Measurements from ENCODE around the gene INHA. TPM values are rescaled to one million over a fixed set of nuclear protein-coding genes. Genes with fewer than 3 reads are reported as not detected.

The INHA gene
- total RNA-seq, 4 donors from 2014 or later: 0.58 to 1.4 (median 0.84) TPM; not detected in 1

DNA sequence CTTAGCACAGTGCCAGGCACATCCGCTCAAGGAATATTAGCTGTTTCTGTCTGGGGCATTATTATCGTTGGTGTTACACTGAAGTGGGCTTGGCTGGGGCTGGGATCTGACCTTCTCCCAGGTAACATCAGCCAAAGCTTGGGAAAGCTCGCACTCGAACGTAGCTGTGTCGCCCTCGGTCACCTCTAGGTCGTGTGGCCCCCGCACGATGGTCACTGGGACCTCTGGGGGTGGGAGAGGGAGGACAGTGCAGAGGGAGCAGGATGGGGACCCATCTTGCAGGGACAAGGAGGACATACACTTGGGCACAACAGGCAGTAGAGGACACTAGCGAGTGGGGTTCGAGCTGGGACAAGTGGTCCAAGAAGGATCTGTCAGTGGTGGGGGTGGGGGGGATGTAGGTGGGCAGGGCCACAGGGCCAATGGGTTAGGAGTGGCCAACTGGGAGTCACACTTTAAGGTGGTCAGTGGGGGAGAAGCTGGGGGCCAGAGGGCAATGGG is 18.6 kb upstream of the INHA start:
- intact Hi-C loops (cut with DNase I; ENCODE audit: low total_unique reads): loop anchor here (10.0 kb wide), 1 partner anchor 81 kb away; no protein-coding TSS in a partner anchor

GRCh38 chr2:219554350-219554749 is 17.8 kb upstream of the INHA start:
- TF ChIP-seq POLR2A (IDR thresholded peaks at IDR 0.05): no peak
- TF ChIP-seq, protein P1, sequence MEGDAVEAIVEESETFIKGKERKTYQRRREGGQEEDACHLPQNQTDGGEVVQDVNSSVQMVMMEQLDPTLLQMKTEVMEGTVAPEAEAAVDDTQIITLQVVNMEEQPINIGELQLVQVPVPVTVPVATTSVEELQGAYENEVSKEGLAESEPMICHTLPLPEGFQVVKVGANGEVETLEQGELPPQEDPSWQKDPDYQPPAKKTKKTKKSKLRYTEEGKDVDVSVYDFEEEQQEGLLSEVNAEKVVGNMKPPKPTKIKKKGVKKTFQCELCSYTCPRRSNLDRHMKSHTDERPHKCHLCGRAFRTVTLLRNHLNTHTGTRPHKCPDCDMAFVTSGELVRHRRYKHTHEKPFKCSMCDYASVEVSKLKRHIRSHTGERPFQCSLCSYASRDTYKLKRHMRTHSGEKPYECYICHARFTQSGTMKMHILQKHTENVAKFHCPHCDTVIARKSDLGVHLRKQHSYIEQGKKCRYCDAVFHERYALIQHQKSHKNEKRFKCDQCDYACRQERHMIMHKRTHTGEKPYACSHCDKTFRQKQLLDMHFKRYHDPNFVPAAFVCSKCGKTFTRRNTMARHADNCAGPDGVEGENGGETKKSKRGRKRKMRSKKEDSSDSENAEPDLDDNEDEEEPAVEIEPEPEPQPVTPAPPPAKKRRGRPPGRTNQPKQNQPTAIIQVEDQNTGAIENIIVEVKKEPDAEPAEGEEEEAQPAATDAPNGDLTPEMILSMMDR (IDR thresholded peaks at IDR 0.05): no peak
- no peak for DNase-seq (ENCODE audit: low spot score in 2 of 2)
- intact Hi-C loops (cut with DNase I; ENCODE audit: low total_unique reads): loop anchor here (10.0 kb wide), 1 partner anchor 80 kb away; no protein-coding TSS in a partner anchor
- WGBS, 2 donors: 87 to 93% methylated on average over 8 to 13 of the region's 15 CpGs
- no peak overlapping the region for H3K4me3 ChIP-seq (ENCODE audit: low read depth, poor library complexity, severe bottlenecking)

More for the DNA sequence above, 18.6 kb upstream of the INHA start:
- no peak overlapping the region for H3K4me3 ChIP-seq (ENCODE audit: low read depth, poor library complexity, severe bottlenecking)
- no peak for DNase-seq (ENCODE audit: low spot score in 2 of 2)
- 80 to 87% methylated on average over 12 of the region's 12 CpGs for WGBS, 2 donors
- TF ChIP-seq POLR2A (IDR thresholded peaks at IDR 0.05): no peak
- TF ChIP-seq, protein P1 (IDR thresholded peaks at IDR 0.05): no peak

GRCh38 chr2:219555956-219556355 is 16.2 kb upstream of the INHA start:
- WGBS, 2 donors: 95 to 97% methylated on average over 15 to 20 of the region's 20 CpGs
- no peak for DNase-seq (ENCODE audit: low spot score in 2 of 2)
- no peak overlapping the region for H3K4me3 ChIP-seq (ENCODE audit: low read depth, poor library complexity, severe bottlenecking)
- intact Hi-C loops (cut with DNase I; ENCODE audit: low total_unique reads): loop anchor here (10.0 kb wide), 1 partner anchor 79 kb away; no protein-coding TSS in a partner anchor
- no peak for TF ChIP-seq POLR2A (IDR thresholded peaks at IDR 0.05)
- TF ChIP-seq, protein P1 (IDR thresholded peaks at IDR 0.05): no peak

GRCh38 chr2:219556413-219556812 is 15.7 kb upstream of the INHA start:
- 93% methylated on average over 15 to 19 of the region's 19 CpGs for WGBS, 2 donors
- H3K4me3 ChIP-seq (ENCODE audit: low read depth, poor library complexity, severe bottlenecking): no peak overlapping the region
- intact Hi-C loops (cut with DNase I; ENCODE audit: low total_unique reads): loop anchor here (10.0 kb wide), 1 partner anchor 78 kb away; no protein-coding TSS in a partner anchor
- no peak for TF ChIP-seq POLR2A (IDR thresholded peaks at IDR 0.05)
- TF ChIP-seq, protein P1 (IDR thresholded peaks at IDR 0.05): no peak
- DNase-seq (ENCODE audit: low spot score in 2 of 2): no peak

- TF ChIP-seq, protein P1 (IDR thresholded peaks at IDR 0.05): no peak
- no peak for TF ChIP-seq POLR2A (IDR thresholded peaks at IDR 0.05)
- no peak overlapping the region for H3K4me3 ChIP-seq (ENCODE audit: low read depth, poor library complexity, severe bottlenecking)
- no peak for DNase-seq (ENCODE audit: low spot score in 2 of 2)
- intact Hi-C loops (cut with DNase I; ENCODE audit: low total_unique reads): loop anchor here (10.0 kb wide), 1 partner anchor 77 kb away; no protein-coding TSS in a partner anchor
- 93 to 94% methylated on average over 21 of the region's 21 CpGs for WGBS, 2 donors
These were observed 14.8 kb upstream of the INHA start for GRCh38 chr2:219557320-219557719.

Measured in lower leg skin (tissue), 4 donors.